H1 (cell line): ENCODE results near the gene ADPRH. TPM values are rescaled to one million over a fixed set of nuclear protein-coding genes. Genes with fewer than 3 reads are reported as not detected.

Experiments used
- CTCF ChIA-PET: fragments of 300-600 bp; sonication (Branson Sonifier 250); formaldehyde crosslinking; loops from one replicate; lab custom pipeline; 2021; ENCODE audit not compliant: partially characterized antibody; lab: Charles Lee
- POLR2A ChIA-PET: fragments of 300-600 bp; sonication (Branson Sonifier 250); formaldehyde crosslinking; loops from one replicate; lab custom pipeline; 2021; ENCODE audit warnings: inconsistent platforms; ENCODE audit not compliant: partially characterized antibody; lab: Charles Lee
- DNase-seq, 2 experiments: peaks; one replicate each; pipeline versions ENCODE4 v3.0.0 to v3.0.0-alpha.2; 2010 to 2022; ENCODE audit warnings: low spot score in 2 of 2, low read depth in 1 of 2, mixed read lengths in 1 of 2
- FAIRE-seq: peaks from 2 replicates; lab custom pipeline; 2011; peaks lifted over from hg19 to GRCh38; lab: Jason Lieb, UNC
- H2AFZ ChIP-seq: 2 replicates; pipeline ENCODE4 v1.8.1; 2012; ENCODE audit warnings: low read length, inconsistent platforms
- H2AK5ac ChIP-seq: 2 replicates; pipeline ENCODE4 v1.6.1; 2013; ENCODE audit warnings: low read depth, low read length
- H2BK120ac ChIP-seq: replicated peaks from 2 replicates; pipeline ENCODE3; 2013; ENCODE audit warnings: low read depth, low read length, inconsistent platforms
- H2BK12ac ChIP-seq: 2 replicates; pipeline ENCODE4 v1.6.1; 2013; ENCODE audit warnings: low read depth, low read length
- H2BK15ac ChIP-seq: 2 replicates; pipeline ENCODE4 v1.6.1; 2013; ENCODE audit warnings: low read length
- H2BK20ac ChIP-seq: 2 replicates; pipeline ENCODE4 v1.6.1; 2013; ENCODE audit warnings: low read length
- H2BK5ac ChIP-seq: 2 replicates; pipeline ENCODE4 v1.6.1; 2013; ENCODE audit warnings: low read depth, low read length
- H3K14ac ChIP-seq: 2 replicates; pipeline ENCODE4 v1.6.1; 2013; ENCODE audit warnings: inconsistent platforms; ENCODE audit not compliant: insufficient read length
- H3K18ac ChIP-seq: 2 replicates; pipeline ENCODE4 v1.6.1; 2013; ENCODE audit warnings: low read length; ENCODE audit errors: extremely low read depth
- H3K23ac ChIP-seq: 2 replicates; pipeline ENCODE4 v1.6.1; 2013; ENCODE audit warnings: inconsistent platforms; ENCODE audit not compliant: insufficient read length
- H3K23me2 ChIP-seq: 2 replicates; pipeline ENCODE4 v1.6.1; 2013; ENCODE audit warnings: low read depth, low read length
- H3K27ac ChIP-seq: 2 replicates; pipeline ENCODE4 v1.6.1; 2011; ENCODE audit warnings: low read depth, low read length, inconsistent platforms
- H3K27me3 ChIP-seq, 4 experiments: replicated peaks in 1 of 4; 1 replicate in 1 of 4; 2 replicates in 3 of 4; pipeline versions ENCODE4 v1.6.1 to v1.8.1; 2011 to 2013; ENCODE audit warnings: low read length in 3 of 4, mild to moderate bottlenecking in 3 of 4, inconsistent platforms in 2 of 4, mixed read lengths in 2 of 4, moderate library complexity in 1 of 4; ENCODE audit not compliant: control insufficient read depth in 3 of 4, insufficient read depth in 3 of 4; ENCODE audit errors: extremely low read depth in 1 of 4
- H3K36me3 ChIP-seq, 4 experiments: 2 replicates each; pipeline versions ENCODE4 v1.6.1 to v1.8.1; 2011 to 2013; ENCODE audit warnings: mild to moderate bottlenecking in 4 of 4, low read length in 3 of 4, moderate library complexity in 2 of 4, control low read depth in 1 of 4, inconsistent platforms in 1 of 4; ENCODE audit not compliant: insufficient read depth in 4 of 4, control insufficient read depth in 2 of 4
- H3K4ac ChIP-seq: replicated peaks from 2 replicates; pipeline ENCODE3; 2013; ENCODE audit warnings: low read length, low read depth, mixed read lengths, inconsistent platforms; ENCODE audit not compliant: insufficient read length
- H3K4me1 ChIP-seq, 4 experiments: replicated peaks in 1 of 4; 1 replicate in 1 of 4; 2 replicates in 3 of 4; pipeline versions ENCODE4 v1.6.1 to v1.8.1; 2011 to 2013; ENCODE audit warnings: low read length in 3 of 4, inconsistent platforms in 2 of 4, mixed read lengths in 1 of 4; ENCODE audit not compliant: insufficient read depth in 4 of 4, control insufficient read depth in 3 of 4
- H3K4me2 ChIP-seq, 2 experiments: 2 replicates each; pipeline versions ENCODE4 v1.6.1 to v1.8.1; 2011 to 2013; ENCODE audit warnings: low read depth in 2 of 2, low read length in 2 of 2, control low read depth in 1 of 2, inconsistent platforms in 1 of 2, mild to moderate bottlenecking in 1 of 2; ENCODE audit not compliant: insufficient read depth in 1 of 2
- H3K4me3 ChIP-seq, 4 experiments: fragments of 200-600, 300-600 bp in 1 of 4; sonication (generic), shearing (Covaris generic), sonication (Bioruptor Twin) in 1 of 4; 2 replicates each; pipeline versions ENCODE4 v1.5.1 to v1.8.1; 2011 to 2016; ENCODE audit warnings: low read length in 4 of 4, low read depth in 3 of 4, control low read depth in 2 of 4, inconsistent platforms in 2 of 4, mild to moderate bottlenecking in 2 of 4, mixed read lengths in 1 of 4, moderate library complexity in 1 of 4; ENCODE audit not compliant: insufficient read depth in 2 of 4; ENCODE audit errors: extremely low read depth in 1 of 4
- H3K56ac ChIP-seq: replicated peaks from 2 replicates; pipeline ENCODE3; 2013; ENCODE audit warnings: low read depth, mild to moderate bottlenecking, mixed read lengths, low read length, inconsistent platforms; ENCODE audit not compliant: insufficient read length
- H3K79me1 ChIP-seq: 2 replicates; pipeline ENCODE4 v1.6.1; 2013; ENCODE audit warnings: low read depth, low read length, control low read depth
- H3K79me2 ChIP-seq, 2 experiments: 2 replicates each; pipeline versions ENCODE4 v1.6.1 to v1.8.1; 2012 to 2013; ENCODE audit warnings: low read length in 2 of 2, mild to moderate bottlenecking in 2 of 2, inconsistent platforms in 1 of 2; ENCODE audit not compliant: insufficient read depth in 2 of 2, control insufficient read depth in 1 of 2
- H3K9ac ChIP-seq, 4 experiments: replicated peaks in 1 of 4; 1 replicate in 1 of 4; 2 replicates in 3 of 4; pipeline versions ENCODE4 v1.6.1 to v1.8.1; 2011 to 2013; ENCODE audit warnings: low read depth in 3 of 4, low read length in 3 of 4, control low read depth in 2 of 4, mild to moderate bottlenecking in 2 of 4, moderate library complexity in 2 of 4, inconsistent platforms in 1 of 4; ENCODE audit errors: extremely low read depth in 1 of 4
- H3K9me3 ChIP-seq, 2 experiments: 2 replicates each; pipeline versions ENCODE4 v1.6.1 to v1.8.1; 2012 to 2013; ENCODE audit warnings: mild to moderate bottlenecking in 2 of 2, moderate library complexity in 2 of 2, control low read depth in 1 of 2, inconsistent platforms in 1 of 2, low read depth in 1 of 2, low read length in 1 of 2, mixed read lengths in 1 of 2; ENCODE audit not compliant: insufficient read depth in 2 of 2
- H4K20me1 ChIP-seq, 2 experiments: replicated peaks in 1 of 2; 2 replicates each; pipeline versions ENCODE3 to v1.8.1; 2011 to 2013; ENCODE audit warnings: inconsistent platforms in 2 of 2, low read length in 2 of 2, mild to moderate bottlenecking in 1 of 2; ENCODE audit not compliant: insufficient read depth in 2 of 2, control insufficient read depth in 1 of 2
- H4K5ac ChIP-seq: 2 replicates; pipeline ENCODE4 v1.6.1; 2013; ENCODE audit warnings: low read length, low read depth, mixed read lengths, inconsistent platforms; ENCODE audit not compliant: insufficient read length
- H4K8ac ChIP-seq: 2 replicates; pipeline ENCODE4 v1.8.0; 2013; ENCODE audit warnings: mild to moderate bottlenecking, moderate library complexity, low read length, inconsistent platforms; ENCODE audit not compliant: insufficient read depth; ENCODE audit errors: extremely low read depth
- H4K91ac ChIP-seq: replicated peaks from 2 replicates; pipeline ENCODE3; 2013; ENCODE audit warnings: low read length, mixed read lengths, inconsistent platforms; ENCODE audit not compliant: insufficient read length
- CBX8 ChIP-seq: fragments of 300-800, 300-1000 bp; sonication (generic); IDR thresholded peaks from 2 replicates; pipeline ENCODE4 v1.7.1; 2016; ENCODE audit warnings: low read depth, low read length, borderline replicate concordance
- CTCF ChIP-seq, 3 experiments: IDR thresholded peaks; 1 replicate in 2 of 3; 2 replicates in 1 of 3; pipeline versions ENCODE4 v1.5.1 to v1.6.1; 2011; ENCODE audit warnings: low read length in 3 of 3, mild to moderate bottlenecking in 3 of 3, inconsistent platforms in 2 of 3, low read depth in 1 of 3, moderate library complexity in 1 of 3; ENCODE audit not compliant: insufficient read depth in 1 of 3; ENCODE audit errors: control extremely low read depth in 1 of 3
- EZH2 ChIP-seq: fragments of 200-600 bp; sonication (generic); IDR thresholded peaks from 2 replicates; pipeline ENCODE4 v1.7.1; 2012; ENCODE audit warnings: low read depth, mild to moderate bottlenecking, moderate library complexity, low read length, inconsistent platforms; ENCODE audit not compliant: severe bottlenecking
- FOSL1 ChIP-seq: IDR thresholded peaks from 2 replicates; pipeline ENCODE4 v1.6.1; 2011; ENCODE audit warnings: mild to moderate bottlenecking, low read depth, low read length, moderate library complexity; ENCODE audit not compliant: insufficient read depth
- KDM4A ChIP-seq: IDR thresholded peaks from one replicate; pipeline ENCODE4 v1.7.1; 2012; ENCODE audit warnings: low read depth, mild to moderate bottlenecking, moderate library complexity, low read length, inconsistent platforms; ENCODE audit not compliant: severe bottlenecking
- KDM5A ChIP-seq: fragments of 200-600 bp; IDR thresholded peaks from 2 replicates; pipeline ENCODE4 v1.7.1; 2012; ENCODE audit warnings: mild to moderate bottlenecking, low read length, inconsistent platforms, mixed read lengths
- RAD21 ChIP-seq, 2 experiments: IDR thresholded peaks in 1 of 2; conservative IDR thresholded peaks in 1 of 2; 2 replicates each; pipeline ENCODE4 v1.6.1; 2011; ENCODE audit warnings: low read depth in 2 of 2, low read length in 2 of 2, improper control_type of control experiment in 1 of 2, inconsistent platforms in 1 of 2, mild to moderate bottlenecking in 1 of 2, moderate library complexity in 1 of 2
- RNF2 ChIP-seq: fragments of 200-900, 300-1000 bp; sonication (generic); IDR thresholded peaks from 2 replicates; pipeline ENCODE4 v1.7.1; 2016; ENCODE audit warnings: borderline replicate concordance, low read depth, mild to moderate bottlenecking, antibody characterized with exemption, low read length; ENCODE audit not compliant: poor library complexity, severe bottlenecking; ENCODE audit errors: missing control alignments
- SIX5 ChIP-seq: IDR thresholded peaks from 2 replicates; pipeline ENCODE4 v1.6.1; 2011; ENCODE audit warnings: mild to moderate bottlenecking, low read depth, low read length
- TAF7 ChIP-seq: optimal IDR thresholded peaks from 2 replicates; pipeline ENCODE3; 2011; ENCODE audit warnings: low read depth, mild to moderate bottlenecking, inconsistent platforms, low read length, moderate library complexity, borderline replicate concordance
- WGBS, 2 experiments: shearing (Covaris generic) in 1 of 2; methylation state at CpG; one replicate each; pipeline versions ENCODE4 v1.1.6 to v1.1.7; 2013 to 2015; ENCODE audit warnings: low lambda C conversion rate in 2 of 2, mixed read lengths in 2 of 2, inconsistent platforms in 1 of 2, low coverage in 1 of 2, missing lambda C conversion rate in 1 of 2; ENCODE audit not compliant: insufficient replicate concordance in 2 of 2, insufficient coverage in 1 of 2, insufficient read length in 1 of 2; ENCODE audit errors: extremely low coverage in 1 of 2, missing lambda C conversion rate in 1 of 2; 5-methylcytosine and 5-hydroxymethylcytosine counted together
- polyA plus RNA-seq, 7 experiments: library from polyadenylated mRNA; depleted of rRNA in 3 of 7; stranded (reverse) in 5 of 7; unstranded in 2 of 7; fragments of >200 nt in 5 of 7; fragments of 200-250 nt in 2 of 7; gene quantifications; 1 replicate in 5 of 7; 2 replicates in 1 of 7; 4 replicates in 1 of 7; pipeline versions ENCODE4 v1.2.1 to v1.2.3, GENCODE V29; 2011 to 2013; ENCODE audit warnings: missing spikeins in 2 of 7, mixed read lengths in 2 of 7
- total RNA-seq: library from RNA; stranded (reverse); fragmentation: NEBNext Ultra II Directional; extraction: Animal tissue kit (Norgen Biotek cat#: 25700); gene quantifications from 2 replicates; pipeline ENCODE4 v1.2.1, GENCODE V29; 2021

Gene ADPRH
- total and polyA plus RNA-seq, 2 of the 8 experiments (the other 6 are each of a cell fraction or from before 2014, with no cell fraction given) = 2.6 to 4.2 TPM

GRCh38 chr3:119636249-119636648, 57.0 kb downstream of the ADPRH start:
- no peak for DNase-seq
- POLR2A ChIA-PET = interaction anchor here (1.2 kb wide), 2 partner anchors 10 to 34 kb away, joined by 3 to 5 read pairs; no protein-coding TSS in a partner anchor
- Histone ChIP-seq H3K79me2 (no peaks in the 10 kb centered on the region), H4K20me1 (no peaks in the 10 kb centered on the region), H2AFZ (no peak overlapping the region), H3K36me3 (no peaks in the 10 kb centered on the region), H3K4me3 (no peak overlapping the region), H3K14ac (no peak overlapping the region), H3K9ac (no peak overlapping the region), H3K23me2 (no peaks in the 10 kb centered on the region), H2BK120ac (no peak overlapping the region), H4K5ac (no peak overlapping the region), H2BK20ac (no peak overlapping the region), H2AK5ac (no peak overlapping the region), H2BK5ac (no peak overlapping the region), H4K8ac (no peak overlapping the region), H3K4me2 (no peak overlapping the region), H3K27me3 (no peaks in the 10 kb centered on the region), H3K27ac (no peak overlapping the region), H3K23ac (no peak overlapping the region), H4K91ac (no peak overlapping the region), H3K79me1 (no peaks in the 10 kb centered on the region), H2BK12ac (no peak overlapping the region), H2BK15ac (no peak overlapping the region), H3K4me1 (no peaks in the 10 kb centered on the region), H3K18ac (no peak overlapping the region), H3K4ac (no peak overlapping the region), H3K9me3 (no peaks in the 10 kb centered on the region), H3K56ac (no peak overlapping the region)
- FAIRE-seq = no peak
- WGBS, 2 experiments = 71% methylated on average over 1 of the region's 1 CpG; no CpG with 5 or more reads in 1 of the 2 experiments
- CTCF ChIA-PET = interaction anchor here (0.9 to 2.7 kb wide), 5 partner anchors 8 to 35 kb away, joined by 3 to 9 read pairs (median 5); no protein-coding TSS in a partner anchor
- TF ChIP-seq TAF7 (no peak), FOSL1 (no peak), RNF2 (no peak), SIX5 (no peak), CBX8 (no peak), KDM4A (no peak), RAD21 (IDR thresholded peaks at IDR 0.05 in 1 of 2, conservative IDR thresholded peaks at IDR 0.05 in 1 of 2; ENCODE audit: low read depth in 2 of 2, low read length in 2 of 2) (no peak), KDM5A (no peak), CTCF (IDR thresholded peaks at IDR 0.05; ENCODE audit: control extremely low read depth in 1 of 3, insufficient read depth in 1 of 3, low read depth in 1 of 3, low read length in 3 of 3) (no peak), EZH2 (no peak)
